NCI-H2081 treated with DMSO at 0.1 percent for 48 hours (cell line): Measurements from ENCODE around the gene CDC42EP3.

ENCODE experiments used
- DNase-seq: peaks from one replicate; lab custom pipeline; 2025; lab: John Stamatoyannopoulos, UW

CDC42EP3 gene

GRCh38 chr2:37618326-37618725 lies 53.1 kb downstream of the CDC42EP3 start:
- DNase-seq = no peak

- peak; percentile 48 for DNase-seq
These were observed 54.1 kb downstream of the CDC42EP3 start for GRCh38 chr2:37617119-37617892.

DNA sequence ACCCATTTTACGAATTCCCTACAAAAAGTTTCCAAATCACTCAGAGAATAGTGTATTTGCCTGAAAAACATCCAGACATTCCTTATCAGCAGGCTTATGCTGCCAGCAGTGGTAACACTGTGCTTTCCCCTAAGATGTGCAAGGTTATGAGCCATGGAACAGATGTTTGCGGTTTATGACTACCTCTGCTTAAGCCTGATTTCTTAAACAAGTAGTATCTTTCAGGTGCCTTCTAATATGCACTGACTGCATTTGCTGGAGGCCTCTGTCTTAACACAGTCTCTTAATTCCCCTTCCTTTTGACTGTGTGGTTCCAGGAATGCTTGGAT lies 54.8 kb downstream of the CDC42EP3 start:
- DNase-seq = no peak

DNA sequence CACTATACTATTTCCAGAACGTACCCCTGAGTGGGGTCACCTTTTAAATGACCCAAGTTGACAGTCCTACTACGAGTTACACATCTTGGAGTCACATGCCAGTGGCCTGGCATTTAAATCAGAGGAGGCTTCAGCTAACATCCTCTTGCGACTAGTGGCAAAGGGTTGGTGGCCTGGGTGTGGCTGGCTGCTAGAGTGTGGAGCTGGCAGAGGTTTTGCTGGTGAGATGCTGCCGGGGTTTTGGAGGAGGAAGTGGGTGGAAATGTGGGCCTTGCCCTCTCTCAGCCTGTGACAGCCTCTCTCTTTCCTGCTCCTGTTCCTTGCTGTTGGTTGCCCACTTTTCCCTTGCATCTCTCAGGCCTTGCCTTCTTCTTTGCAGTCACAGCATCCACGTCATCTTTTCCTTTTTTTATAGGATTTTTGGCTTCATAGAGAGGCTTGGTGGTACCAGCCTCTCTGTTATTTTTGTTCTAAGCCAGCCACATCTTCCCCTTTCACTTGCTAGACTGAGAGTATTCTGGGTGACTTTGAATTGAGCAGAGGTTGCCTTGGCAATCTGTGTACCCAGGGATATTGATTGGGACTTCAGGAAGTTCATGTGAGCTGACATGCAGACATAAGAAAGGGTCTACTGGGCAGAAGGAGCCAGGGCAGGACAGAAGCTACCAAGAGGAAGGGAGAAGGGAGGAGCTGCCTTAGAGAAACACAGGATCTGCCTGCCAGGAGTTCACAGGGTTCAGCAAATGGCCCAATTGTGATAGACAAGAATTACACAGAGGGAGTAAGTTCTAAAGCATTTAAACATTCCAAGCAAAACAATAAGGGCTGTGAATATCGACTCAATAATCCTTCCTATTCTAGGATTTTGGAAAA lies 55.4 kb downstream of the CDC42EP3 start:
- DNase-seq = no peak

GRCh38 chr2:37614061-37614738 lies 57.2 kb downstream of the CDC42EP3 start:
- no peak for DNase-seq

DNA sequence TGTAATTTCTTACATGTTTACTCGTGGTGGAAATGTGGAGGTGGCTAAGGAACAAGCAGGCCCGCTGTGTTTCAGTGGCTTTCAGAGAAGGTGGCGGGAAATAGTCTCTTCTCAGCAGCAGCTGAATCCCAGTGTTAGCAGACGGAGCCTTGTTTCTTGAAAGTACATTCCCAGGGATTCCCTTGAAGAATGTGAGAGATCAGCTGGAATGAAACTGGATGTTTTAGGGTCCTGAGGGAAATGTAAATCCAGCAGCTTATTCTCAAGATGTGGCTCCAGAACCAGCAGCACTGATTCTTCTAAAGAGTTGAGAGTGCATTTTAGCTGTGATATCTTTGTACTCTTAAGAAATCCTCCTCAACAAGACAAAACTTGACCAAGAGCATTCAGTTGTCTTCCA lies 59.1 kb downstream of the CDC42EP3 start:
- DNase-seq = no peak

GRCh38 chr2:37610638-37611289 lies 60.7 kb downstream of the CDC42EP3 start:
- no peak for DNase-seq

DNA sequence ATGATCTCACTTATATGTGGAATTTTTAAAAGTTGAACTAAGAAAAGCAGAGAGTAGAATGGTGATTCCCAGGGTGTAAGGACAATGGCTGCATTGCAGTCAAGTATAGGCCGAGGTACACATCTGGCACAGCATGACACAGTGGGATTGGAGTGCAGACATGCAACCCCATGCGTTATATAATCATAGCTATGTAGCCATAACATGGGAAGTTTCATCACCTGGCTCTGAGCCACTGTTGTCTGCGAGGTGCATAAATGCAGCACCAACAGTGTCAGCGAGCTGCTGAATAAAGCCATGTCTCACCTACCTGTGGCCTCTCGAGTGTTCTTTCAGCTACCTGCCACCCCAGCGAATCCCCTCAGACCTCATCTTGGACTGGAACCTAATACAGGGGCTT lies 61.7 kb downstream of the CDC42EP3 start:
- DNase-seq = no peak

GRCh38 chr2:37604716-37605115 lies 66.7 kb downstream of the CDC42EP3 start:
- no peak for DNase-seq

DNA sequence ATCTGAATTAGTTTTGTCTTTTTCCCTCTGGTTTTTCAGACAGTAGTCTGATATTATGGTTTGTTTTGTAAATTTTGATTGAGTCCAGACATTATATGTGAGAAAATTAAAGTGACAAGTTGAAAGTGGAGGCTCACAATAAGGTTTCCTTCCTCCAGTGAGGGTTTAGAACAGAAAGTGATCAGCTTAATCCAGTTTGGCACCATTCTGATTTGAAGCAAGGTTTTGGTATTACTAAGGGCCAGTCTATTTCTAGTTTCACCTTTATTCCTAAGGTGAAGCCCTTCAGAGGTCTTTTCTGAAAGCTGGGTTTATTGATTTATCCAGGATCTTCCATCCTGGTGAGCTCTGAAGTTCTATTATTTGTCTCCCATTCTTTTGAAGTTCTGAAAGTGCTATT lies 68.7 kb downstream of the CDC42EP3 start:
- no peak for DNase-seq

- no peak for DNase-seq
These were observed 69.4 kb downstream of the CDC42EP3 start for GRCh38 chr2:37602040-37602439.

- no peak for DNase-seq
These were observed 69.9 kb downstream of the CDC42EP3 start for GRCh38 chr2:37601569-37601968.

GRCh38 chr2:37600735-37601134 lies 70.7 kb downstream of the CDC42EP3 start:
- no peak for DNase-seq

DNA sequence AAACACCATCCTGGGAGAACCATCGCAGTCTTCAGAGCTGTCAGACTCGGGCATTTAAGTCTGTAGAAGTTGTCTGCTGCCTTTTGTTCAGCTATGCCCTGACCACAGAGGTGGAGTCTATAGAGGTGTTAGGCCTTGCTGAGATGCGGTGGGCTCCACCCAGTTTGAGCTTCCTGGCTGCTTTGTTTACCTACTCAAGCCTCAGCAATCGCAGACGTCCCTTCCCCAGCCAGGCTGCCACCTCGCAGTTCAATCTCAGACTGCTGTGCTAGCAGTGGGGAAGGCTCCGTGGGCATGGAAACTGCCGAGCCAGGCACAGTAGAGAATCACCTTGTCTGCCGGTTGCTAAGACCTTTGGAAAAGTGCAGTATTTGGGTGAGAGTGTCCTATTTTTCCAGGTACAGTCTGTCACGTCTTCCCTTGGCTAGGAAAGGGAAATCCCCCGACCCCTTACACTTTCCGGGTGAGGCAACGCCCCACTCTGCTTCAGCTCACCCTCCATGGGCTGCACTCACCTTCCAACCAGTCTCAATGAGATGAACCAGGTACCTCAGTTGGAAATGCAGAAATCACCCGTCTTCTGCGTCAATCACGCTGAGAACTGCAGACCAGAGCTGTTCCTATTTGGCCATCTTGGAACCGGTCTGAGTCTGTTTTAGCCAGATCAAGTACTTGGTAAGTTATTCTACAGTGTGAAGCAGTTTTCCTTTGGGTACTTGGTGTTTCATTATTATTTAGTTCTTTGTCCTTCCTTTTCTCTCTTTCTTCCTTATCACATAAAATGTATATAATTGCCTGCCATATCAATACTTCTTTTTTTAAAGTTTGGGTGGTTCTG lies 71.5 kb downstream of the CDC42EP3 start:
- DNase-seq = no peak

DNA sequence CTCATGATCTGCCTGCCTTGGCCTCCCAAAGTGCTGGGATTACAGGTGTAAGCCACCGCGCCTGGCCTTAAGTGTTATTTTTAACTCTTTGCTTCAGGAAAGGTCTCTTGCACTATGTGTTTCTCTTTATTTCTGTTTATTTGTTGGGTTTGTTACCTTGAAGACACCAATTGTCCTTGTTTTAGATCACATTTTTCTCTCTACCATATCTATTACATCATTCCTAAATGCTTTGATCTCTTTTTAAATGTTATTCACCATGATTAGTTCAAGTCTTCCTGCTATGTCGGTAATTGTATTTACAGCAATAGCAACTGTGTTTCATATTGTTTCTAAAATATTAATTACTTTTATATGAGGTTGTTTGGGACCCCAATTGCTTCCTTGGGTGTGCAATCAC lies 77.7 kb downstream of the CDC42EP3 start:
- no peak for DNase-seq

- DNase-seq = no peak
These were observed 78.4 kb downstream of the CDC42EP3 start for GRCh38 chr2:37593024-37593423.
